Right lobe of liver (tissue), 6 donors: Measurements from ENCODE around the gene BPIFB6. TPM values are rescaled to one million over a fixed set of nuclear protein-coding genes. Genes with fewer than 3 reads are reported as not detected.

Experiments
- ATAC-seq, 4 donors: fragments of 200-7000 bp; cut with Tn5 transposase; one replicate each; pipeline ENCODE4 v1.9.1; 2020; ENCODE audit warnings: mild to moderate bottlenecking in 4 of 4, moderate library complexity in 4 of 4
- DNase-seq, 3 donors: peaks; one replicate each; pipeline ENCODE4 v3.0.0-alpha.2; 2020
- H3K27ac ChIP-seq, 3 donors: fragments of 200-600 bp; one replicate each; pipeline ENCODE4 v1.8.0; 2022
- H3K27me3 ChIP-seq, 2 donors: fragments of 200-600 bp; one replicate each; pipeline ENCODE4 v1.8.0; 2022
- H3K36me3 ChIP-seq, 4 donors: fragments of 200-600 bp; sonication (generic) in 1 of 4; one replicate each; pipeline versions ENCODE4 v1.5.1 to v1.8.0; 2017 to 2022; ENCODE audit warnings: control low read depth in 1 of 4
- H3K4me1 ChIP-seq, 4 donors: fragments of 200-600 bp; sonication (generic) in 1 of 4; one replicate each; pipeline versions ENCODE4 v1.5.1 to v1.8.0; 2017 to 2022; ENCODE audit warnings: control low read depth in 1 of 4
- H3K4me3 ChIP-seq, 3 donors: fragments of 200-600 bp; one replicate each; pipeline ENCODE4 v1.8.0; 2022
- H3K9me3 ChIP-seq, 4 donors: fragments of 200-600 bp; sonication (generic) in 1 of 4; one replicate each; pipeline versions ENCODE4 v1.5.1 to v1.8.0; 2017 to 2022; ENCODE audit warnings: control low read depth in 1 of 4
- POLR2A ChIP-seq: fragments of 450-650 bp; IDR thresholded peaks from one replicate; pipeline ENCODE4 v1.6.1; 2017; ENCODE audit warnings: antibody characterized with exemption, mild to moderate bottlenecking
- WGBS: methylation state at CpG from one replicate; pipeline ENCODE4 v1.1.6; 2018; ENCODE audit warnings: low coverage, low lambda C conversion rate; ENCODE audit not compliant: insufficient coverage; ENCODE audit errors: missing lambda C conversion rate; 5-methylcytosine and 5-hydroxymethylcytosine counted together
- intact Hi-C, 2 donors: fragments of 100-400 bp; cut with DNase I; formaldehyde crosslinking; loops; one replicate each; pipeline versions ENCODE4 v1.11.2 to v1.14.1; 2022
- total RNA-seq, 6 experiments: library from RNA; depleted of rRNA in 2 of 6; stranded (reverse); fragments of >200 nt in 2 of 6; fragmentation: NEBNext Ultra II Directional in 3 of 6; extraction: Animal tissue kit (Norgen Biotek cat#: 25700) in 3 of 6; gene quantifications; one replicate each; pipeline versions ENCODE4 v1.1.0 to v1.2.4, GENCODE V29; 2016 to 2023
- TF ChIP-seq, protein P1 (sequence below), 4 donors: fragments of 200-600 bp in 3 of 4; fragments of 450-650 bp in 1 of 4; IDR thresholded peaks; one replicate each; pipeline versions ENCODE4 v1.5.1 to v1.8.0; 2016 to 2022; ENCODE audit warnings: antibody characterized with exemption in 4 of 4, mild to moderate bottlenecking in 2 of 4
- donor health status: DM: no; HTN: yes; CAD: no.
- donor health status: DM: no; HTN: no; CAD: no.
- donor health status: DM: no; HTN: no; CAD: no.
- donor health status: DM: no; HTN: yes; CAD: no.
- donor health status: DM: no; HTN: yes; CAD: no.

The BPIFB6 gene
- total RNA-seq, 6 experiments from 2014 or later: not detected

DNA sequence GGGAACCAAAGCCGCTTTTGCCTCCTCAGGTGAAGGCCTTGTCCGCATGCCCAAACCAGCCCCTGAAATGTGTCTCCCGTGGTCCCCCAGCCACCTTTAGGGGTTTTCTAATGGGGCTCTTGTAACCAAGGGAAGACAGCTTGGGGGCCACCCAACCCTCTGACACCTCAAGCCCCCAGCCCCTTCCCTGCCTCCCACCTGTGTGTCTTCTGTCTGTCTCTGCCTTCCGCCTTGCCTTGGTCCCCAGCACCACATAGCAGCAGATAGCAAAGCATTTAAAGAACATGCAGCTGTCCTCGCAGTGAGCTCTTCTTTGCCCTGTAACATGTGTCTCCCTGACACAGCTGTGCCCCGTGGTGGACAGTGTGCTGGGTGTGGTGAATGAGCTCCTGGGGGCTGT lies 31.8 kb downstream of the BPIFB6 start:
- Histone ChIP-seq H3K4me3 (no peak overlapping the region), H3K27ac (no peak overlapping the region), H3K4me1 (no peaks in the 10 kb centered on the region), H3K9me3 (no peaks in the 10 kb centered on the region), H3K27me3 (no peaks in the 10 kb centered on the region), H3K36me3 (no peaks in the 10 kb centered on the region)
- intact Hi-C loops: no loop called here
- ATAC-seq: no peak
- TF ChIP-seq POLR2A: no peak
- TF ChIP-seq, protein P1, sequence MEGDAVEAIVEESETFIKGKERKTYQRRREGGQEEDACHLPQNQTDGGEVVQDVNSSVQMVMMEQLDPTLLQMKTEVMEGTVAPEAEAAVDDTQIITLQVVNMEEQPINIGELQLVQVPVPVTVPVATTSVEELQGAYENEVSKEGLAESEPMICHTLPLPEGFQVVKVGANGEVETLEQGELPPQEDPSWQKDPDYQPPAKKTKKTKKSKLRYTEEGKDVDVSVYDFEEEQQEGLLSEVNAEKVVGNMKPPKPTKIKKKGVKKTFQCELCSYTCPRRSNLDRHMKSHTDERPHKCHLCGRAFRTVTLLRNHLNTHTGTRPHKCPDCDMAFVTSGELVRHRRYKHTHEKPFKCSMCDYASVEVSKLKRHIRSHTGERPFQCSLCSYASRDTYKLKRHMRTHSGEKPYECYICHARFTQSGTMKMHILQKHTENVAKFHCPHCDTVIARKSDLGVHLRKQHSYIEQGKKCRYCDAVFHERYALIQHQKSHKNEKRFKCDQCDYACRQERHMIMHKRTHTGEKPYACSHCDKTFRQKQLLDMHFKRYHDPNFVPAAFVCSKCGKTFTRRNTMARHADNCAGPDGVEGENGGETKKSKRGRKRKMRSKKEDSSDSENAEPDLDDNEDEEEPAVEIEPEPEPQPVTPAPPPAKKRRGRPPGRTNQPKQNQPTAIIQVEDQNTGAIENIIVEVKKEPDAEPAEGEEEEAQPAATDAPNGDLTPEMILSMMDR (IDR thresholded peaks at IDR 0.05): no peak
- no peak for DNase-seq
- 67% methylated on average over 1 of the region's 6 CpGs for WGBS

DNA sequence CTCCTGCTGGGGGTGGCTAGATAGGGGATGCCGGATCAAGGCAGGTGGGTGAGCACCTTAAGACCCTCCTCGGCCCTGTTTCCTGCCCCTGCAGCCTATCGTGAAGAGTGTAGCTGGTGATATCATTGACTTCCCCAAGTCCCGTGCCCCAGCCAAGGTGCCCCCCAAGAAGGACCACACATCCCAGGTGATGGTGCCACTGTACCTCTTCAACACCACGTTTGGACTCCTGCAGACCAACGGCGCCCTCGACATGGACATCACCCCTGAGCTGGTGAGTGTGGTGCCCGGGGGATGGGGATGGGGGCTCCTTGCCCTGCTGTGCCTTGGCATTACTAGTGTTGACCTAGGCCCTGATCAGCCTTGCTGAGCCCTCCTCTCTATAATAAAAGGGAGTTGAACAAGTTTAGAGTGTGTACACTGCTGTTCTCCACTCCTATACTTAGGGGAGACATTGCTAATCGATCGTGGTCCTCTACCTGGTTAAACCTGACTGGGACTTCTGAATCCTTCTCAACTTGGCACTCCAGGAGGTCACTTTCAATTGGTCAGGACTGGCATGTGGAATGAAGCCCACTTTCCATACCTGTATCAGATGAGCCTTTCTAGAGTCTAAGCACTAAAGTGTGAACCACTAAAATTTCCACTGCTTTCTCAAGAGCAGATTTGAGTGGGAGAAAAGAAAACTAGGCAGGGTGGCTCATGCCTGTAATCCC lies 33.3 kb downstream of the BPIFB6 start:
- Histone ChIP-seq H3K36me3 (no peaks in the 10 kb centered on the region), H3K27me3 (no peaks in the 10 kb centered on the region), H3K27ac (no peak overlapping the region), H3K9me3 (no peaks in the 10 kb centered on the region), H3K4me1 (no peaks in the 10 kb centered on the region), H3K4me3 (no peak overlapping the region)
- intact Hi-C loops: no loop called here
- WGBS: 84% methylated on average over 7 of the region's 11 CpGs
- DNase-seq: peak in 1 of 3 donors; percentile 2
- no peak for ATAC-seq
- TF ChIP-seq, protein P1 (IDR thresholded peaks at IDR 0.05): no peak
- TF ChIP-seq POLR2A: no peak

DNA sequence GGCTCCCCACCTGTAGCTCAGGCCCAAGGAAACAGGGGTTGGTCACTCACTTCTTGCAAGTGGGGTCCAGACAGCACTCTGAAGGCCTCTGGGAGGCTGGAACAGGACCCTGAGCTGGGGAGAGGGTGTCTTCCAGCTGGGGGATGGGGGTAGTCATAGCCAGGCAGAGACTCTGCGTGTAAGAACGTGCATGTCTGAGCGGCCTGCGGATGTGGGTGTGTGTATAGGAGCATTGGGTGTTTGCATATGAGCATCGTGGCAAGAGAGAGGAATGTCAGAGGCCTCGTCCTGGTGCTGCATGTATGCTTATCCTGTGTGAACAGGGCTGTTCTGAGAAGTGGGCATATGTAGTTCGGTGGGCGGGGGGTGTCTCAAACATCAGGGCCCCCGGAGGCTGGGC lies 34.3 kb downstream of the BPIFB6 start:
- intact Hi-C loops: no loop called here
- DNase-seq: no peak
- WGBS: 85% methylated on average over 6 of the region's 9 CpGs
- Histone ChIP-seq H3K27me3 (no peaks in the 10 kb centered on the region), H3K4me3 (no peak overlapping the region), H3K9me3 (no peaks in the 10 kb centered on the region), H3K4me1 (no peaks in the 10 kb centered on the region), H3K36me3 (no peaks in the 10 kb centered on the region), H3K27ac (no peak overlapping the region)
- no peak for ATAC-seq
- TF ChIP-seq, protein P1 (IDR thresholded peaks at IDR 0.05): no peak
- TF ChIP-seq POLR2A: no peak

DNA sequence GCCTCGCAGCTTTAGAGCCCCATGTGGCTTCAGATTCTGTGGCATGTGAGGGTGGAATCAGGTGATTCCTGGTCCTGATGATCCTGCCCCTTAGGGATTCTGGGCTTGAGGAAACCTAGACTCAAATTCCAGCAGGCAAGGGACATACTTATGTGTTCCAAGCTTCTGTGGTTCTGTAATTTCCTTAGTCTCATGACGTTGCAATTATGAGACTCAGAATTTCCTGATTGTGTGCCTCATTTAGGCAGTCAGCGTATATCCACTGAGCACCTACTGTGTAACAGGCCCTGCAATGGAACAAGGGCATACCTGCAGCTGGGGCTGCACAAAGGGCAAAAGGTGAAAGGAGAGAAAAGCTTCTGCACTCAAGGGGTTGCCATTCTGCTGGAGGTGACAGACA lies 36.4 kb downstream of the BPIFB6 start:
- H3K4me3 ChIP-seq: no peak overlapping the region
- H3K27ac ChIP-seq: no peak overlapping the region
- no peaks in the 10 kb centered on the region for H3K9me3 ChIP-seq
- DNase-seq (no peak), ATAC-seq (no peak)
- no peaks in the 10 kb centered on the region for H3K4me1 ChIP-seq
- WGBS: 73% methylated on average over 3 of the region's 3 CpGs
- intact Hi-C loops: no loop called here
- H3K36me3 ChIP-seq: no peaks in the 10 kb centered on the region
- no peaks in the 10 kb centered on the region for H3K27me3 ChIP-seq
- TF ChIP-seq, protein P1 (IDR thresholded peaks at IDR 0.05): no peak
- no peak for TF ChIP-seq POLR2A
